ENCODE data around the gene HCAR1. TPM values are rescaled to one million over a fixed set of nuclear protein-coding genes. Genes with fewer than 3 reads are reported as not detected.

Gene HCAR1
- total RNA-seq, 2 experiments from 2014 or later: not detected

Other genes with a start within 250 kb of the HCAR1 start
- 10 to 100 TPM; 53.4 to 55.6 TPM for gene ZCCHC8, start 229.9 kb downstream of the HCAR1 start, total RNA-seq
- 100 to 1,000 TPM; 325 to 333 TPM for gene RSRC2, start 203.9 kb downstream of the HCAR1 start, total RNA-seq
- gene KNTC1, start 203.6 kb downstream of the HCAR1 start, total RNA-seq: 10 to 100 TPM; 14.1 to 15.1 TPM
- gene HCAR2, start 27.5 kb downstream of the HCAR1 start, total RNA-seq: not detected
- gene HCAR3, start 14.0 kb downstream of the HCAR1 start, total RNA-seq: not detected
- gene DENR, start 22.0 kb upstream of the HCAR1 start, total RNA-seq: 10 to 100 TPM; 27.8 to 29.7 TPM
- gene CCDC62, start 43.7 kb upstream of the HCAR1 start, total RNA-seq: 1 to 10 TPM; 1.0 to 2.4 TPM
- gene HIP1R, start 104.6 kb upstream of the HCAR1 start, total RNA-seq: 100 to 1,000 TPM; 258 to 277 TPM
- gene VPS37B, start 165.3 kb upstream of the HCAR1 start, total RNA-seq: 100 to 1,000 TPM; 145 to 148 TPM
- 1 to 10 TPM; 3.5 to 3.6 TPM for gene ABCB9, start 235.6 kb upstream of the HCAR1 start, total RNA-seq
- gene OGFOD2, start 244.4 kb upstream of the HCAR1 start, total RNA-seq: 10 to 100 TPM in 1 of 2 experiments, 1 to 10 TPM in 1; 9.4 to 10.5 TPM
- gene ARL6IP4, start 249.8 kb upstream of the HCAR1 start, total RNA-seq: 100 to 1,000 TPM; 130 to 131 TPM